ENCODE results near the gene CABLES2. TPM values are rescaled to one million over a fixed set of nuclear protein-coding genes. Genes with fewer than 3 reads are reported as not detected.

The CABLES2 gene
- total RNA-seq, 1 donor from 2014 or later = 9.3 TPM

DNA sequence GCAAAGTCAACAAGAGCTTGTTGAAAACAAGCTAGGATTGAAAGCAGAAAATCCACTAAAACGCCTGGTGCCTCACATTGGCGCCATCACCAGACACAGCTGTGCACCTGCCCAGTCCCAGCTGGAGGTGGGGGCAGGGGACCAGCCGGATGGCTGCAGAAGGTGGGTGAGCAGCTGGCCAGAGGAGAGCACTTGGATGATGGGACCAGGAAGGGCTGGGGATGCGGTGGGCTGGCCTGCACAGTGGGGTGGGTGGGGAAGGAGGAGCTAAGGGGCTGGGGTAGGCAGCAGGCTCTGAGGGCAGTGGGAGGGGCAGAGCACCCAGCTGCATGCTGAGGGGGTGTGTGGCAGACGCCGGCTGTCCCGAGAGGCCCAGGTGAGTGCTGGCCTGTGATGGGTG, 7.1 kb downstream of the CABLES2 start:
- TF ChIP-seq, protein P1, sequence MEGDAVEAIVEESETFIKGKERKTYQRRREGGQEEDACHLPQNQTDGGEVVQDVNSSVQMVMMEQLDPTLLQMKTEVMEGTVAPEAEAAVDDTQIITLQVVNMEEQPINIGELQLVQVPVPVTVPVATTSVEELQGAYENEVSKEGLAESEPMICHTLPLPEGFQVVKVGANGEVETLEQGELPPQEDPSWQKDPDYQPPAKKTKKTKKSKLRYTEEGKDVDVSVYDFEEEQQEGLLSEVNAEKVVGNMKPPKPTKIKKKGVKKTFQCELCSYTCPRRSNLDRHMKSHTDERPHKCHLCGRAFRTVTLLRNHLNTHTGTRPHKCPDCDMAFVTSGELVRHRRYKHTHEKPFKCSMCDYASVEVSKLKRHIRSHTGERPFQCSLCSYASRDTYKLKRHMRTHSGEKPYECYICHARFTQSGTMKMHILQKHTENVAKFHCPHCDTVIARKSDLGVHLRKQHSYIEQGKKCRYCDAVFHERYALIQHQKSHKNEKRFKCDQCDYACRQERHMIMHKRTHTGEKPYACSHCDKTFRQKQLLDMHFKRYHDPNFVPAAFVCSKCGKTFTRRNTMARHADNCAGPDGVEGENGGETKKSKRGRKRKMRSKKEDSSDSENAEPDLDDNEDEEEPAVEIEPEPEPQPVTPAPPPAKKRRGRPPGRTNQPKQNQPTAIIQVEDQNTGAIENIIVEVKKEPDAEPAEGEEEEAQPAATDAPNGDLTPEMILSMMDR (IDR thresholded peaks at IDR 0.05; ENCODE audit: unreplicated experiment) = no peak
- H3K9me3 Mint-ChIP-seq (ENCODE audit: unreplicated experiment) = no peaks in the 10 kb centered on the region
- no peak for DNase-seq (ENCODE audit: low spot score)
- H3K4me3 Mint-ChIP-seq (ENCODE audit: unreplicated experiment) = no peak overlapping the region
- peaks cover 6% of the 10 kb centered on the region for H3K27me3 Mint-ChIP-seq (ENCODE audit: unreplicated experiment)
- H3K27ac Mint-ChIP-seq (ENCODE audit: unreplicated experiment) = no peak overlapping the region
- peaks cover 4% of the 10 kb centered on the region for H3K36me3 Mint-ChIP-seq (ENCODE audit: low read depth, unreplicated experiment)
- H3K4me1 Mint-ChIP-seq (ENCODE audit: unreplicated experiment) = no peaks in the 10 kb centered on the region

DNA sequence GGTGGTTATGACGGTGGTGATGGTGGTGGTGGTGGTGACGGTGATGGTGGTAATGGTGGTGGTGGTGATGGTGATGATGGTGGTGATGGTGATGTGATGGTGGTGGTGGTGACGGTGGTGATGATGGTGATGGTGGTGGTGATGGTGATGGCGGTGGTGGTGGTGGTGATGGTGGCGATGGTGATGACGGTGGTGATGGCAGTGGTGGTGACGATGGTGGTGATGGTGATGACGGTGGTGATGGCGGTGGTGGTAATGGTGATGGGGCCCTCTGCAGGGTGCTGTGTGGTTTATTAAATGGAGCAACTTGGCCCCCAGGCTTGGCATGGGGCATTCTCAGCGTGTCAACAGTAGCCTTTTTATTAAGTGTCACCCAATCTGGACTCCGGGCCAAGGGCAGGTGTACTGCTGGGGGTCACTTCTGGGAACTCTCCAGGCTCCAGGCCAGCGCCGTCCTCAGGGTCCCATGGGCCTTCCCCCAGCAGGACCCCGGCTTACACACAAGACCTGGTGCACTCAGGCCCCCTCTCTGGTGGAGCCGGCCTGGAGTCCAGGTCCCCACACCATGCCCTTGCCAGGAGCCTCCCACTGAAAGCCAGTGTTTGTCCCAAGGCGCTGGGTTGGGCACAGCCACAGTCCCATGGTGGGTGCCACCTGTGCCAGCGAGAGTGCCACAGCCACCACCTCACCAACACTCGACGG, 8.8 kb downstream of the CABLES2 start:
- no peak for DNase-seq (ENCODE audit: low spot score)
- H3K4me1 Mint-ChIP-seq (ENCODE audit: unreplicated experiment) = no peaks in the 10 kb centered on the region
- H3K4me3 Mint-ChIP-seq (ENCODE audit: unreplicated experiment) = no peak overlapping the region
- H3K36me3 Mint-ChIP-seq (ENCODE audit: low read depth, unreplicated experiment) = peaks cover 4% of the 10 kb centered on the region
- peaks cover 9% of the 10 kb centered on the region for H3K27me3 Mint-ChIP-seq (ENCODE audit: unreplicated experiment)
- H3K9me3 Mint-ChIP-seq (ENCODE audit: unreplicated experiment) = no peaks in the 10 kb centered on the region
- TF ChIP-seq, protein P1 (IDR thresholded peaks at IDR 0.05; ENCODE audit: unreplicated experiment) = no peak
- no peak overlapping the region for H3K27ac Mint-ChIP-seq (ENCODE audit: unreplicated experiment)

DNA sequence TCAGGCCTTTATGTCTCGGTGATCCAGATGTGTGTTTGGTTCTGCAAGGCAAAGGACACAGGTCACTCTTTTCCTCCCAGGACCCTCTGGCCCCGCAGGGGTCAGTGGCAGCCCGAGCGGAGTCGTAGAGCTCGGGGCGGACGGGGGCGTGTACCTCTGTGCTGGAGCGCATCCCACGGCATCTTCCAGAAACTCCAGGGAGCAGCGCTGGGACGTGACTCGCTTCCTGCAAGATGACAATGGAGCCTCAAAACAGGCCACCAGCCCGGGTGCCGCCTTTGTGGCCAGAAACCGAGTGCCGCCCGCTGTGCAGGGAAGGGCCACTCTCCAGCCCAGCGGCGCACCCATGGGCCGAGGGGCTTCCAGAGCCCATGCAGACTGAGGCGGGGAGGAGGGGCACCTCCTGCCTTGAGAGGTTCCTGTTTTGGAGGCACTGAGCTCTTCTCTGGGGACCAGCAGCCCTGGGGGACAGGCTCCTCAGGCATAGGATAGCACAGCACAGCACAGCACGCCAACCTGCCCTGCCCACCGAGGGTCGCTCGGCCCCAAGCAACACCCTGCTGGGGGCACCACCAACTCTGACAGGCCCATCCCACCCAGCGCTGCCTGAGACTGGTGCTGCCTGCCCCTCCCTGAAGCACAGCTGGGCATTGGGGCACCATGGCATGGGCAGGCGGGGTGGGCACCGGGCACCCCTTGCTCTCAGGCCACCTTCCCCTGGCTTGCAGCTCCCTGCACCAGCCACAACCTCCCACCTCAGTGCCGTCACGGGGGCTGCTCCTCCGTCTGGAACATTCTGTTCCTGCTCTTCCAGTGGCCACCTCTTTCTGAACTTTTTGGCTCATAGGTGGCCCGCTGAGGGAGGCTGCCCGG, 10.5 kb downstream of the CABLES2 start:
- Mint-ChIP-seq H3K36me3 (ENCODE audit: low read depth, unreplicated experiment) (peaks cover 4% of the 10 kb centered on the region), H3K9me3 (ENCODE audit: unreplicated experiment) (no peaks in the 10 kb centered on the region), H3K4me3 (ENCODE audit: unreplicated experiment) (no peak overlapping the region), H3K27ac (ENCODE audit: unreplicated experiment) (no peak overlapping the region), H3K27me3 (ENCODE audit: unreplicated experiment) (peaks cover 9% of the 10 kb centered on the region), H3K4me1 (ENCODE audit: unreplicated experiment) (no peaks in the 10 kb centered on the region)
- no peak for DNase-seq (ENCODE audit: low spot score)
- TF ChIP-seq, protein P1 (IDR thresholded peaks at IDR 0.05; ENCODE audit: unreplicated experiment) = no peak

DNA sequence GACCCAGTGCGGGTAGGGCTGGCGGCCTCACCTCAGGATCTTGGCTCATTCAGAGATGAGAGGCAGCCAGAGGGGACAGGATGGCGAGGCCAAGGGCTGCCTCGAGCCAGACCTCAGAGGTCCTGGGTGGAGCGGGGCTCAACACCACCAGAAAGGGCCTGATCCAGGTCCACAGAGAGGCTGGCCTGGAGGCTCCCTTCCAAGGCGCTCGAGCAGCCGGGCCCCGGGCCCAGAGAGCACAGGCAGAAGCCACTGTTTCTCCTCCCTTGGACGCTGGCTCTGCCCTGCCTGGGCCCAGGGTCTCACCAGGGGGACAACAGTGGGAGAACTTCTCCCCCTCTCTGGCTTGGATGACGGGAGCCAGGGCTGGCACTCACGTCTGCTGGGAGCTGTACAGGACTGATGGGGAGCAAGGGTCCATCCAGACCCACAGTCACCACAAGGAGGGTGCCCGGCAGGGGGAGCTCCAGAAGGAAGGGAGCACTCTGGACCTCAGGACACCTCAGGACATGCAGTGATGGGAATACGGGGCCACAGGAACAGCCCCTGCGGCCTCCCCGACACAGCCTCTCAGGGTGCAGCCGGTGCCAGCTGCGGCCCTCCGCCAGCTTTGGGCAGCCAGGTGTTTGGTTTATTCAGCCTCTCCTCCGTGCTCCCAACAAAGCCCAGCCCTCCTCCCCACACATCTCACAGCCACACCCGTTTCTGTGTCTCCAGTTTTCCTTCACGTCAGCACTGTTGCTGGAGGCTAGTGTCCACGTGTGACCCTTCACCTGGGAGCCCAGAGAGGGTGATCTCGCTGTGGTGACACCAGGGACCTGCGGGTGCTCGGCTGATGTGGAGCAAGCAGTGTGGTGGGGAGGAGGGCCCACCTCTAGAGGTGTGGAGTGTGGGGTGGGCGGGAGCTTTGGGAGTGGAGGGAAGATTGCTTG, 11.5 kb downstream of the CABLES2 start:
- peaks cover 7% of the 10 kb centered on the region for H3K27me3 Mint-ChIP-seq (ENCODE audit: unreplicated experiment)
- H3K4me1 Mint-ChIP-seq (ENCODE audit: unreplicated experiment) = no peaks in the 10 kb centered on the region
- TF ChIP-seq, protein P1 (IDR thresholded peaks at IDR 0.05; ENCODE audit: unreplicated experiment) = no peak
- no peak for DNase-seq (ENCODE audit: low spot score)
- H3K9me3 Mint-ChIP-seq (ENCODE audit: unreplicated experiment) = no peaks in the 10 kb centered on the region
- H3K4me3 Mint-ChIP-seq (ENCODE audit: unreplicated experiment) = no peak overlapping the region
- H3K36me3 Mint-ChIP-seq (ENCODE audit: low read depth, unreplicated experiment) = peaks cover 5% of the 10 kb centered on the region
- no peak overlapping the region for H3K27ac Mint-ChIP-seq (ENCODE audit: unreplicated experiment)
